HG03045 (cell line): ENCODE results near the gene GPATCH4.
"Not testable (repeated sequence)": the region's sequence is repeated elsewhere in the genome, so short reads cannot be mapped to it uniquely, and the experiment has no call there.

Experiments
- ATAC-seq: cut with Tn5 transposase; IDR thresholded peaks from one replicate; pipeline ENCODE4 v1.9.1; 2021; ENCODE audit warnings: mild to moderate bottlenecking, moderate library complexity; ENCODE audit not compliant: unreplicated experiment

GPATCH4 gene

GRCh38 chr1:156601122-156601830, at the start of gene GPATCH4:
Gene GPATCH4, minus strand, starts transcription at chr1:156601479.
- peak; percentile 61 for ATAC-seq

GRCh38 chr1:156648951-156649350, 47.7 kb upstream of the GPATCH4 start:
- ATAC-seq = no peak

GRCh38 chr1:156648496-156648895, 47.2 kb upstream of the GPATCH4 start:
- no peak for ATAC-seq

- no peak for ATAC-seq
Measured at GRCh38 chr1:156647351-156647750, 46.1 kb upstream of the GPATCH4 start.

- ATAC-seq = no peak
Measured at GRCh38 chr1:156646738-156647211, 45.5 kb upstream of the GPATCH4 start.

- no peak for ATAC-seq
Measured at GRCh38 chr1:156645666-156646065, 44.4 kb upstream of the GPATCH4 start.

- ATAC-seq = no peak
Measured at GRCh38 chr1:156645056-156645455, 43.8 kb upstream of the GPATCH4 start.

GRCh38 chr1:156644640-156645039, 43.4 kb upstream of the GPATCH4 start:
- no peak for ATAC-seq

- no peak for ATAC-seq
Measured at GRCh38 chr1:156644146-156644545, 42.9 kb upstream of the GPATCH4 start.

- no peak for ATAC-seq
Measured at GRCh38 chr1:156643778-156644092, 42.5 kb upstream of the GPATCH4 start.

GRCh38 chr1:156643049-156643777, 41.9 kb upstream of the GPATCH4 start:
- no peak for ATAC-seq

GRCh38 chr1:156642265-156643048, 41.2 kb upstream of the GPATCH4 start:
- ATAC-seq = no peak

- ATAC-seq = no peak
Measured at GRCh38 chr1:156641761-156642264, 40.5 kb upstream of the GPATCH4 start, which contains the start of gene BCAN. Gene BCAN, plus strand, starts transcription at chr1:156642117. Its CDS starts 3,938 bp downstream, at chr1:156646055.

- no peak for ATAC-seq
Measured at GRCh38 chr1:156640842-156641706, 39.8 kb upstream of the GPATCH4 start.

GRCh38 chr1:156639601-156640101, 38.4 kb upstream of the GPATCH4 start:
- ATAC-seq = no peak

GRCh38 chr1:156638189-156638985, 37.1 kb upstream of the GPATCH4 start:
- no peak for ATAC-seq

GRCh38 chr1:156632355-156632754, 31.1 kb upstream of the GPATCH4 start:
- no peak for ATAC-seq

- not testable (repeated sequence) for ATAC-seq
Measured at GRCh38 chr1:156631152-156631551, 29.9 kb upstream of the GPATCH4 start.

- ATAC-seq = no peak
Measured at GRCh38 chr1:156629823-156630449, 28.7 kb upstream of the GPATCH4 start.
